ENCODE results near the gene CER1.

GRCh38 chr9:14741369-14741768 is 18.8 kb upstream of the CER1 start:
- no peak for TF ChIP-seq EP300 (IDR thresholded peaks at IDR 0.05)
- TF ChIP-seq POLR2A (IDR thresholded peaks at IDR 0.05) = no peak
- TF ChIP-seq, protein P1, sequence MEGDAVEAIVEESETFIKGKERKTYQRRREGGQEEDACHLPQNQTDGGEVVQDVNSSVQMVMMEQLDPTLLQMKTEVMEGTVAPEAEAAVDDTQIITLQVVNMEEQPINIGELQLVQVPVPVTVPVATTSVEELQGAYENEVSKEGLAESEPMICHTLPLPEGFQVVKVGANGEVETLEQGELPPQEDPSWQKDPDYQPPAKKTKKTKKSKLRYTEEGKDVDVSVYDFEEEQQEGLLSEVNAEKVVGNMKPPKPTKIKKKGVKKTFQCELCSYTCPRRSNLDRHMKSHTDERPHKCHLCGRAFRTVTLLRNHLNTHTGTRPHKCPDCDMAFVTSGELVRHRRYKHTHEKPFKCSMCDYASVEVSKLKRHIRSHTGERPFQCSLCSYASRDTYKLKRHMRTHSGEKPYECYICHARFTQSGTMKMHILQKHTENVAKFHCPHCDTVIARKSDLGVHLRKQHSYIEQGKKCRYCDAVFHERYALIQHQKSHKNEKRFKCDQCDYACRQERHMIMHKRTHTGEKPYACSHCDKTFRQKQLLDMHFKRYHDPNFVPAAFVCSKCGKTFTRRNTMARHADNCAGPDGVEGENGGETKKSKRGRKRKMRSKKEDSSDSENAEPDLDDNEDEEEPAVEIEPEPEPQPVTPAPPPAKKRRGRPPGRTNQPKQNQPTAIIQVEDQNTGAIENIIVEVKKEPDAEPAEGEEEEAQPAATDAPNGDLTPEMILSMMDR (IDR thresholded peaks at IDR 0.05) = no peak
- TF ChIP-seq POLR2AphosphoS5 (IDR thresholded peaks at IDR 0.05) = no peak

Measured in suprapubic skin (tissue), 4 donors.